ENCODE measurements around the gene PDAP1. TPM values are rescaled to one million over a fixed set of nuclear protein-coding genes. Genes with fewer than 3 reads are reported as not detected.
"Not testable (repeated sequence)": the region's sequence is repeated elsewhere in the genome, so short reads cannot be mapped to it uniquely, and the experiment has no call there.

Gene PDAP1
- total RNA-seq, 1 experiment from 2014 or later: 144 TPM

GRCh38 chr7:99369767-99370391 is 38.5 kb downstream of the PDAP1 start:
- in situ Hi-C loops (cut with HindIII; ENCODE audit: low pct_unique_long_range_greater_than_20kb, low sequenced_read_pairs): no loop called here
- DNase-seq (ENCODE audit: low read depth): no peak

DNA sequence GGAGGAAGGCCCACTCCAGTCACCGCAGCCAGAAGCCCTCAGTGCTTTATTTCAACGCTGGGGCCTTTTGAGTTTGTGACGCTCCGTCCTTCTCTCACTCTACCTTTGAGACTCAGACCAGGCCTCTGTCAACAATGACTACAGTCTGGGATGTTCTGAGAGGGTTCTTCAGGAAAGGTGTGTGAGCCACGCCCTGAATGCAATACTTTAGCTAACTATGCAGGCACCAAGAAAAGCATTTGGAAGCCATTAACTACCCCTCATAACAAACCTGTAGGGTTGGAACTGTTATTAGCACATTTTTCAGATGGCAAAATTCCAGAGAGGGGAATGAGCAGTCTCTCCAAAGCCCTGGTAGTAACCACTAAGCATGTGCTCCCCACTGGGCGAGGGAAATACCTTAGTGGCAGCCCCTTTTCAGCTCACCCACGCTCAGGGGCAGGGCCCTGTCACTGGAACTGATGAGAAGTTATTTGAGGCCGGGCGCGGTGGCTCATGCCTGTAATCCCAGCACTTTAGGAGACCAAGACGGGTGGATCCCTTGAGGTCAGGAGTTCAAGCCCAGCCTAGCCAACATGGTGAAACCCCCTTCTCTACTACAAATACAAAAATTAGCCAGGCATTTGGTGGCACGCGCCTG is 39.5 kb downstream of the PDAP1 start:
- in situ Hi-C loops (cut with HindIII; ENCODE audit: low pct_unique_long_range_greater_than_20kb, low sequenced_read_pairs): no loop called here
- no peak for DNase-seq (ENCODE audit: low read depth)

- no peak for DNase-seq (ENCODE audit: low read depth)
- in situ Hi-C loops (cut with HindIII; ENCODE audit: low pct_unique_long_range_greater_than_20kb, low sequenced_read_pairs): no loop called here
Measured at GRCh38 chr7:99366646-99367045, 41.8 kb downstream of the PDAP1 start.

- in situ Hi-C loops (cut with HindIII; ENCODE audit: low pct_unique_long_range_greater_than_20kb, low sequenced_read_pairs): no loop called here
- DNase-seq (ENCODE audit: low read depth): peak; percentile 29
Measured at GRCh38 chr7:99365318-99366141, 42.9 kb downstream of the PDAP1 start.

- in situ Hi-C loops (cut with HindIII; ENCODE audit: low pct_unique_long_range_greater_than_20kb, low sequenced_read_pairs): no loop called here
- no peak for DNase-seq (ENCODE audit: low read depth)
Measured at GRCh38 chr7:99363286-99363685, 45.1 kb downstream of the PDAP1 start.

DNA sequence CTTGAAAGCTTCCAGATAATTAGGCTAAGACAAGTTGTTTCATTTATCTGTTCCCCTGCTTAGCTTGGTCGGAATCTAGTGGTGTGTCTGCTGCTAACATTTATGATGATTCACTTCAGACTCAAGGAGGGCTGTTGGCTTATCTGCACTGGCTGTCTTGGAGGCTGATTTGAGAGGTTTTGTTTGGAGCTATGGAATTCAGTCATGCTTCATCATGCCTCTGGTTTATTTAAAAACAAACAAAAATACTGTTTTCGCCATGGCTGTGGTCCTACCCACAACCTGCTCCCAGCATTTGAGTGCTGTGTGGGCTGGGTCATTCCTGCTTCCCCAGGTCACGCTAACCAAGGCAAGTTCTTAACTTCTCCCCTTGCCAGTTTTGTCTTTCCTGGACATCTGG is 45.6 kb downstream of the PDAP1 start:
- DNase-seq (ENCODE audit: low read depth): no peak
- in situ Hi-C loops (cut with HindIII; ENCODE audit: low pct_unique_long_range_greater_than_20kb, low sequenced_read_pairs): no loop called here

GRCh38 chr7:99359465-99360154 is 48.8 kb downstream of the PDAP1 start:
- no peak for DNase-seq (ENCODE audit: low read depth)
- in situ Hi-C loops (cut with HindIII; ENCODE audit: low pct_unique_long_range_greater_than_20kb, low sequenced_read_pairs): no loop called here

GRCh38 chr7:99358521-99358920 is 49.9 kb downstream of the PDAP1 start:
- DNase-seq (ENCODE audit: low read depth); in situ Hi-C loops (cut with HindIII; ENCODE audit: low pct_unique_long_range_greater_than_20kb, low sequenced_read_pairs): not testable (repeated sequence)

- DNase-seq (ENCODE audit: low read depth): no peak
- in situ Hi-C loops (cut with HindIII; ENCODE audit: low pct_unique_long_range_greater_than_20kb, low sequenced_read_pairs): no loop called here
Measured at GRCh38 chr7:99357701-99358490, 50.5 kb downstream of the PDAP1 start.

DNA sequence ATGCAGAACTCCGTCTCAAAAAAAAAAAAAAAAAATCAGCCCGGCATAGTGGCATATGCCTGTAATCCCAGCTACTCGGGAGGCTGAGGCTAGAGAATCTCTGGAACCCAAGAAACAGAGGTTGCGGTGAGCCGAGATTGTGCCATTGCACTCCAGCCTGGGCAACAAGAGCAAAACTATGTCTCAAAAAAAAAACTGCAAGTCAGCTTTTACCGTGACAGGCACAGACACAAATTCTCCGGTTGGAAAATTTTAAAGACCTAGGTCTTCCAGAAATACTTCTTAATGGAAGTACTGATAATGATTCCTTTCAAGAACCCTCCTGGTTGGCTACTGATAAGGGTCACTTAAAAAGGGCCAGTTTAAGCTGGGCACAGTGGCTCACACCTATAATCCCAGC is 53.3 kb downstream of the PDAP1 start:
- DNase-seq (ENCODE audit: low read depth): no peak
- in situ Hi-C loops (cut with HindIII; ENCODE audit: low pct_unique_long_range_greater_than_20kb, low sequenced_read_pairs): no loop called here

DNA sequence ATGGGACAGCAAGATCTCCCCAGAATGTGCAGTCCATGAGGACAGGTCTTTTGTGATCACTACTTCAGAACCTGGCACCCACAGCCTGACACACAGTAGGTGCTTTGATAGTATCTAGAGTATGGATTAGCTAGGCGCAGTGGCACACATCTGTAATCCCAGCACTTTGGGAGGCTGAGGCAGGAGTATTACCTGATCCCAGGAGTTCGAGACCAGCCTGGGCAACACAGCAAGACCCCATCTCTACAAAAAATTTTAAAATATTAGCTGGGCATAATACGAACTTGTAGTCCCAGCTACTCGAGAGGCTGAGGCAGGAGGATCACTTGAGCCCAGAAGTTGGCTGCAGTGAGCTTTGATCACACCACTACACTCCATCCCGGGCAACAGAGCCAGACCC is 56.1 kb downstream of the PDAP1 start:
- in situ Hi-C loops (cut with HindIII; ENCODE audit: low pct_unique_long_range_greater_than_20kb, low sequenced_read_pairs): no loop called here
- no peak for DNase-seq (ENCODE audit: low read depth)

GRCh38 chr7:99350641-99351040 is 57.8 kb downstream of the PDAP1 start:
- DNase-seq (ENCODE audit: low read depth); in situ Hi-C loops (cut with HindIII; ENCODE audit: low pct_unique_long_range_greater_than_20kb, low sequenced_read_pairs): not testable (repeated sequence)

Other genes with a start within 250 kb of the PDAP1 start
- gene KPNA7, start 200.5 kb downstream of the PDAP1 start, total RNA-seq (2014; rRNA removed; shearing (Covaris generic); ENCODE audit: low replicate concordance): 1.1 and 2.3 TPM in 2 replicates
- 0.09 and 0.24 TPM in 2 replicates for gene MYH16, start 135.8 kb downstream of the PDAP1 start, total RNA-seq (2014; rRNA removed; shearing (Covaris generic); ENCODE audit: low replicate concordance)
- 125 and 179 TPM in 2 replicates for gene ARPC1A, start 82.7 kb downstream of the PDAP1 start, total RNA-seq (2014; rRNA removed; shearing (Covaris generic); ENCODE audit: low replicate concordance)
- gene ARPC1B, start 33.9 kb downstream of the PDAP1 start, total RNA-seq (2014; rRNA removed; shearing (Covaris generic); ENCODE audit: low replicate concordance): 491 and 523 TPM in 2 replicates
- 73.2 and 100 TPM in 2 replicates for gene BUD31, start 372 bp upstream of the PDAP1 start, total RNA-seq (2014; rRNA removed; shearing (Covaris generic); ENCODE audit: low replicate concordance)
- 7.3 and 14.2 TPM in 2 replicates for gene PTCD1, start 30.2 kb upstream of the PDAP1 start, total RNA-seq (2014; rRNA removed; shearing (Covaris generic); ENCODE audit: low replicate concordance)
- gene CPSF4, start 30.3 kb upstream of the PDAP1 start, total RNA-seq (2014; rRNA removed; shearing (Covaris generic); ENCODE audit: low replicate concordance): 31.4 and 31.7 TPM in 2 replicates
- 1,239 and 1,635 TPM in 2 replicates for gene ATP5MF, start 57.6 kb upstream of the PDAP1 start, total RNA-seq (2014; rRNA removed; shearing (Covaris generic); ENCODE audit: low replicate concordance)
- gene ZNF789, start 64.3 kb upstream of the PDAP1 start, total RNA-seq (2014; rRNA removed; shearing (Covaris generic); ENCODE audit: low replicate concordance): 8.7 and 12.2 TPM in 2 replicates
- gene ZNF394, start 91.7 kb upstream of the PDAP1 start, total RNA-seq (2014; rRNA removed; shearing (Covaris generic); ENCODE audit: low replicate concordance): 11.9 and 17.8 TPM in 2 replicates
- gene ZKSCAN5, start 96.1 kb upstream of the PDAP1 start, total RNA-seq (2014; rRNA removed; shearing (Covaris generic); ENCODE audit: low replicate concordance): 5.3 and 6.7 TPM in 2 replicates
- 1.8 and 4.1 TPM in 2 replicates for gene FAM200A, start 143.5 kb upstream of the PDAP1 start, total RNA-seq (2014; rRNA removed; shearing (Covaris generic); ENCODE audit: low replicate concordance)
- 10.7 and 20.9 TPM in 2 replicates for gene ZNF655, start 150.0 kb upstream of the PDAP1 start, total RNA-seq (2014; rRNA removed; shearing (Covaris generic); ENCODE audit: low replicate concordance)
- gene TMEM225B, start 189.7 kb upstream of the PDAP1 start, total RNA-seq (2014; rRNA removed; shearing (Covaris generic); ENCODE audit: low replicate concordance): not detected in 2 replicates
- 5.3 and 11.8 TPM in 2 replicates for gene ZSCAN25, start 208.3 kb upstream of the PDAP1 start, total RNA-seq (2014; rRNA removed; shearing (Covaris generic); ENCODE audit: low replicate concordance)